ENCODE data around the gene SPTSSA.
"Not testable (repeated sequence)": the region's sequence is repeated elsewhere in the genome, so short reads cannot be mapped to it uniquely, and the experiment has no call there.

The SPTSSA gene

GRCh38 chr14:34496007-34496678, 34.1 kb upstream of the SPTSSA start:
- H3K27ac ChIP-seq (ENCODE audit: low read length), result peak overlapping the region; percentile 91
- peaks cover 0 to 5% of the 10 kb centered on the region in 2 donors for H3K4me1 ChIP-seq (ENCODE audit: control insufficient read depth in 1 of 2, insufficient read depth in 2 of 2, low read length in 2 of 2)
- peaks cover 0 to 3% of the 10 kb centered on the region in 2 donors for H3K36me3 ChIP-seq (ENCODE audit: control insufficient read depth in 1 of 2, insufficient read depth in 2 of 2, low read length in 2 of 2)
- H3K9me3 ChIP-seq (ENCODE audit: control insufficient read depth in 1 of 2, low read length in 2 of 2), result no peaks in the 10 kb centered on the region
- no peak overlapping the region for H3K4me3 ChIP-seq (ENCODE audit: low read depth in 1 of 2, low read length in 2 of 2)
- H3K27me3 ChIP-seq (ENCODE audit: low read depth, low read length), result no peaks in the 10 kb centered on the region

- Histone ChIP-seq H3K9me3 (ENCODE audit: control insufficient read depth in 1 of 2, low read length in 2 of 2) (no peaks in the 10 kb centered on the region), H3K27me3 (ENCODE audit: low read depth, low read length) (no peaks in the 10 kb centered on the region), H3K4me3 (ENCODE audit: low read depth in 1 of 2, low read length in 2 of 2) (no peak overlapping the region), H3K36me3 (ENCODE audit: control insufficient read depth in 1 of 2, insufficient read depth in 2 of 2, low read length in 2 of 2) (no peaks in the 10 kb centered on the region), H3K4me1 (ENCODE audit: control insufficient read depth in 1 of 2, insufficient read depth in 2 of 2, low read length in 2 of 2) (no peaks in the 10 kb centered on the region), H3K27ac (ENCODE audit: low read length) (no peak overlapping the region)
Observed at GRCh38 chr14:34489324-34489723, 27.3 kb upstream of the SPTSSA start.

GRCh38 chr14:34488528-34488927, 26.5 kb upstream of the SPTSSA start:
- Histone ChIP-seq H3K27me3 (ENCODE audit: low read depth, low read length) (no peaks in the 10 kb centered on the region), H3K27ac (ENCODE audit: low read length) (no peak overlapping the region), H3K4me3 (ENCODE audit: low read depth in 1 of 2, low read length in 2 of 2) (no peak overlapping the region), H3K9me3 (ENCODE audit: control insufficient read depth in 1 of 2, low read length in 2 of 2) (no peaks in the 10 kb centered on the region), H3K36me3 (ENCODE audit: control insufficient read depth in 1 of 2, insufficient read depth in 2 of 2, low read length in 2 of 2) (no peaks in the 10 kb centered on the region), H3K4me1 (ENCODE audit: control insufficient read depth in 1 of 2, insufficient read depth in 2 of 2, low read length in 2 of 2) (no peaks in the 10 kb centered on the region)

- Histone ChIP-seq H3K9me3 (ENCODE audit: control insufficient read depth in 1 of 2, low read length in 2 of 2) (no peaks in the 10 kb centered on the region), H3K4me3 (ENCODE audit: low read depth in 1 of 2, low read length in 2 of 2) (no peak overlapping the region), H3K27me3 (ENCODE audit: low read depth, low read length) (no peaks in the 10 kb centered on the region), H3K4me1 (ENCODE audit: control insufficient read depth in 1 of 2, insufficient read depth in 2 of 2, low read length in 2 of 2) (no peaks in the 10 kb centered on the region), H3K36me3 (ENCODE audit: control insufficient read depth in 1 of 2, insufficient read depth in 2 of 2, low read length in 2 of 2) (no peaks in the 10 kb centered on the region), H3K27ac (ENCODE audit: low read length) (no peak overlapping the region)
Observed at GRCh38 chr14:34484726-34485125, 22.7 kb upstream of the SPTSSA start.

- Histone ChIP-seq H3K4me1 (ENCODE audit: control insufficient read depth in 1 of 2, insufficient read depth in 2 of 2, low read length in 2 of 2) (no peaks in the 10 kb centered on the region), H3K27me3 (ENCODE audit: low read depth, low read length) (no peaks in the 10 kb centered on the region), H3K9me3 (ENCODE audit: control insufficient read depth in 1 of 2, low read length in 2 of 2) (no peaks in the 10 kb centered on the region), H3K27ac (ENCODE audit: low read length) (no peak overlapping the region), H3K4me3 (ENCODE audit: low read depth in 1 of 2, low read length in 2 of 2) (no peak overlapping the region), H3K36me3 (ENCODE audit: control insufficient read depth in 1 of 2, insufficient read depth in 2 of 2, low read length in 2 of 2) (no peaks in the 10 kb centered on the region)
Observed at GRCh38 chr14:34482463-34482862, 20.4 kb upstream of the SPTSSA start.

GRCh38 chr14:34479694-34480093, 17.7 kb upstream of the SPTSSA start:
- Histone ChIP-seq H3K4me3 (ENCODE audit: low read depth in 1 of 2, low read length in 2 of 2) (no peak overlapping the region), H3K27ac (ENCODE audit: low read length) (no peak overlapping the region), H3K9me3 (ENCODE audit: control insufficient read depth in 1 of 2, low read length in 2 of 2) (no peaks in the 10 kb centered on the region), H3K4me1 (ENCODE audit: control insufficient read depth in 1 of 2, insufficient read depth in 2 of 2, low read length in 2 of 2) (no peaks in the 10 kb centered on the region), H3K27me3 (ENCODE audit: low read depth, low read length) (no peaks in the 10 kb centered on the region), H3K36me3 (ENCODE audit: control insufficient read depth in 1 of 2, insufficient read depth in 2 of 2, low read length in 2 of 2) (no peaks in the 10 kb centered on the region)

GRCh38 chr14:34478261-34478660, 16.2 kb upstream of the SPTSSA start:
- H3K4me3 ChIP-seq (ENCODE audit: low read depth in 1 of 2, low read length in 2 of 2), result no peak overlapping the region
- no peaks in the 10 kb centered on the region for H3K36me3 ChIP-seq (ENCODE audit: control insufficient read depth in 1 of 2, insufficient read depth in 2 of 2, low read length in 2 of 2)
- no peaks in the 10 kb centered on the region for H3K27me3 ChIP-seq (ENCODE audit: low read depth, low read length)
- H3K4me1 ChIP-seq (ENCODE audit: control insufficient read depth in 1 of 2, insufficient read depth in 2 of 2, low read length in 2 of 2), result no peaks in the 10 kb centered on the region
- no peaks in the 10 kb centered on the region for H3K9me3 ChIP-seq (ENCODE audit: control insufficient read depth in 1 of 2, low read length in 2 of 2)
- no peak overlapping the region for H3K27ac ChIP-seq (ENCODE audit: low read length)

- not testable (repeated sequence) for H3K9me3 ChIP-seq (ENCODE audit: control insufficient read depth in 1 of 2, low read length in 2 of 2); H3K27me3 ChIP-seq (ENCODE audit: low read depth, low read length); H3K36me3 ChIP-seq (ENCODE audit: control insufficient read depth in 1 of 2, insufficient read depth in 2 of 2, low read length in 2 of 2); H3K4me3 ChIP-seq (ENCODE audit: low read depth in 1 of 2, low read length in 2 of 2); H3K27ac ChIP-seq (ENCODE audit: low read length); H3K4me1 ChIP-seq (ENCODE audit: control insufficient read depth in 1 of 2, insufficient read depth in 2 of 2, low read length in 2 of 2)
Observed at GRCh38 chr14:34476036-34476435, 14.0 kb upstream of the SPTSSA start.

GRCh38 chr14:34475163-34475562, 13.1 kb upstream of the SPTSSA start:
- no peak overlapping the region for H3K4me3 ChIP-seq (ENCODE audit: low read depth in 1 of 2, low read length in 2 of 2)
- no peaks in the 10 kb centered on the region for H3K9me3 ChIP-seq (ENCODE audit: control insufficient read depth in 1 of 2, low read length in 2 of 2)
- H3K27ac ChIP-seq (ENCODE audit: low read length), result no peak overlapping the region
- no peaks in the 10 kb centered on the region for H3K27me3 ChIP-seq (ENCODE audit: low read depth, low read length)
- no peaks in the 10 kb centered on the region for H3K36me3 ChIP-seq (ENCODE audit: control insufficient read depth in 1 of 2, insufficient read depth in 2 of 2, low read length in 2 of 2)
- no peaks in the 10 kb centered on the region for H3K4me1 ChIP-seq (ENCODE audit: control insufficient read depth in 1 of 2, insufficient read depth in 2 of 2, low read length in 2 of 2)

- H3K27me3 ChIP-seq (ENCODE audit: low read depth, low read length), result no peaks in the 10 kb centered on the region
- no peak overlapping the region for H3K4me3 ChIP-seq (ENCODE audit: low read depth in 1 of 2, low read length in 2 of 2)
- no peaks in the 10 kb centered on the region for H3K36me3 ChIP-seq (ENCODE audit: control insufficient read depth in 1 of 2, insufficient read depth in 2 of 2, low read length in 2 of 2)
Observed at GRCh38 chr14:34474187-34474679, 12.2 kb upstream of the SPTSSA start.

GRCh38 chr14:34472706-34473279, 10.8 kb upstream of the SPTSSA start:
- H3K4me3 ChIP-seq (ENCODE audit: low read depth in 1 of 2, low read length in 2 of 2), result no peak overlapping the region
- H3K27ac ChIP-seq (ENCODE audit: low read length), result no peak overlapping the region
- no peaks in the 10 kb centered on the region for H3K9me3 ChIP-seq (ENCODE audit: control insufficient read depth in 1 of 2, low read length in 2 of 2)
- H3K4me1 ChIP-seq (ENCODE audit: control insufficient read depth in 1 of 2, insufficient read depth in 2 of 2, low read length in 2 of 2), result no peaks in the 10 kb centered on the region
- H3K36me3 ChIP-seq (ENCODE audit: control insufficient read depth in 1 of 2, insufficient read depth in 2 of 2, low read length in 2 of 2), result no peaks in the 10 kb centered on the region
- no peaks in the 10 kb centered on the region for H3K27me3 ChIP-seq (ENCODE audit: low read depth, low read length)

More at GRCh38 chr14:34474187-34474679, 12.2 kb upstream of the SPTSSA start:
- H3K4me1 ChIP-seq (ENCODE audit: control insufficient read depth in 1 of 2, insufficient read depth in 2 of 2, low read length in 2 of 2), result no peaks in the 10 kb centered on the region
- H3K9me3 ChIP-seq (ENCODE audit: control insufficient read depth in 1 of 2, low read length in 2 of 2), result no peaks in the 10 kb centered on the region
- no peak overlapping the region for H3K27ac ChIP-seq (ENCODE audit: low read length)

- no peak overlapping the region for H3K27ac ChIP-seq (ENCODE audit: low read length)
- H3K4me1 ChIP-seq (ENCODE audit: control insufficient read depth in 1 of 2, insufficient read depth in 2 of 2, low read length in 2 of 2), result no peaks in the 10 kb centered on the region
- H3K9me3 ChIP-seq (ENCODE audit: control insufficient read depth in 1 of 2, low read length in 2 of 2), result no peaks in the 10 kb centered on the region
Observed at GRCh38 chr14:34470319-34470718, 8.3 kb upstream of the SPTSSA start.

More at GRCh38 chr14:34470319-34470718, 8.3 kb upstream of the SPTSSA start:
- Histone ChIP-seq H3K4me3 (ENCODE audit: low read depth in 1 of 2, low read length in 2 of 2) (no peak overlapping the region), H3K27me3 (ENCODE audit: low read depth, low read length) (no peaks in the 10 kb centered on the region), H3K36me3 (ENCODE audit: control insufficient read depth in 1 of 2, insufficient read depth in 2 of 2, low read length in 2 of 2) (no peaks in the 10 kb centered on the region)
